AG04450 (cell line): Measurements from ENCODE around the gene SPATA2. TPM values are rescaled to one million over a fixed set of nuclear protein-coding genes. Genes with fewer than 3 reads are reported as not detected.

ENCODE experiments used
- CTCF ChIA-PET: fragments of 300-600, 350-600 bp; formaldehyde crosslinking; extraction: SDS; loops from one replicate; lab custom pipeline; 2022; ENCODE audit warnings: antibody characterized with exemption, inconsistent platforms; lab: Charles Lee
- POLR2A ChIA-PET: fragments of 350-600 bp; formaldehyde crosslinking; extraction: SDS; loops from one replicate; lab custom pipeline; 2021; ENCODE audit warnings: antibody characterized with exemption, inconsistent platforms; lab: Yijun Ruan, JAX
- DNase-seq: peaks from one replicate; pipeline ENCODE4 v3.0.0-alpha.2; 2011; ENCODE audit warnings: low read depth, low spot score
- H3K27ac ChIP-seq: one replicate; pipeline ENCODE4 v1.5.1; 2012; ENCODE audit warnings: low read depth, low read length, control low read depth
- H3K27me3 ChIP-seq: one replicate; pipeline ENCODE4 v1.6.0; 2012; ENCODE audit warnings: low read length; ENCODE audit not compliant: control insufficient read depth, insufficient read depth
- H3K4me3 ChIP-seq: 2 replicates; pipeline ENCODE4 v1.5.1; 2011; ENCODE audit warnings: mild to moderate bottlenecking, low read depth, low read length, control low read depth
- H3K9me3 ChIP-seq: 2 replicates; pipeline ENCODE4 v1.5.1; 2012; ENCODE audit warnings: low read length; ENCODE audit not compliant: control insufficient read depth, insufficient read depth
- polyA plus RNA-seq: library from polyadenylated mRNA; depleted of rRNA; stranded (reverse); fragments of >200 nt; gene quantifications from 2 replicates; pipeline ENCODE4 v1.2.3, GENCODE V29; 2011
- TF ChIP-seq, protein P1 (sequence below): IDR thresholded peaks from 2 replicates; pipeline ENCODE4 v1.5.1; 2011; ENCODE audit warnings: low read depth, low read length, control low read depth, inconsistent platforms

SPATA2 gene
- polyA plus RNA-seq, 1 experiment: 4.7 TPM

DNA sequence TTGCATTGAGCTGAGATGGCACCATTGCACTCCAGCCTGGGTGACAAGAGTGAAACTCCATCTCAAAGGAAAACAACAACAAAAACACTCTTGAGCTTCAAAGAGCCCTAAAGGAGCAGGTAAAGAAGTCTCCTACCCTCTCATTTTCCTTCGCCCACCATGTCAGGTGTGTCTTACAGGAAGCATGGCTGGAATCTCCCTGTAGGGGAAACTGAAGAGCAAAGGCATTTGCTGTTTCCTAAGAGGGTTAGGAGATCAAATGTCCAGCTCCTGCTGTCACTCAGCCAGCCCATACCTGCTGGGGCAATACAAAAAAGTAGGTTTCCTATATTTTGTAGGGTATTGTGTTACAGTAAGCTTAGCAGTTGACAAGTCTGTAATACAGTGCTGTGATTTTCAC lies 43.3 kb downstream of the SPATA2 start:
- Histone ChIP-seq H3K9me3 (no peaks in the 10 kb centered on the region), H3K27me3 (no peaks in the 10 kb centered on the region), H3K4me3 (no peak overlapping the region), H3K27ac (no peak overlapping the region)
- DNase-seq: no peak
- CTCF ChIA-PET: interaction anchor here (0.9 kb wide), 1 partner anchor 107 kb away, joined by 5 read pairs; no protein-coding TSS in a partner anchor
- POLR2A ChIA-PET: interaction anchor here (0.7 kb wide), 2 partner anchors 25 to 1024 kb away, joined by 3 to 5 read pairs; no protein-coding TSS in a partner anchor
- TF ChIP-seq, protein P1, sequence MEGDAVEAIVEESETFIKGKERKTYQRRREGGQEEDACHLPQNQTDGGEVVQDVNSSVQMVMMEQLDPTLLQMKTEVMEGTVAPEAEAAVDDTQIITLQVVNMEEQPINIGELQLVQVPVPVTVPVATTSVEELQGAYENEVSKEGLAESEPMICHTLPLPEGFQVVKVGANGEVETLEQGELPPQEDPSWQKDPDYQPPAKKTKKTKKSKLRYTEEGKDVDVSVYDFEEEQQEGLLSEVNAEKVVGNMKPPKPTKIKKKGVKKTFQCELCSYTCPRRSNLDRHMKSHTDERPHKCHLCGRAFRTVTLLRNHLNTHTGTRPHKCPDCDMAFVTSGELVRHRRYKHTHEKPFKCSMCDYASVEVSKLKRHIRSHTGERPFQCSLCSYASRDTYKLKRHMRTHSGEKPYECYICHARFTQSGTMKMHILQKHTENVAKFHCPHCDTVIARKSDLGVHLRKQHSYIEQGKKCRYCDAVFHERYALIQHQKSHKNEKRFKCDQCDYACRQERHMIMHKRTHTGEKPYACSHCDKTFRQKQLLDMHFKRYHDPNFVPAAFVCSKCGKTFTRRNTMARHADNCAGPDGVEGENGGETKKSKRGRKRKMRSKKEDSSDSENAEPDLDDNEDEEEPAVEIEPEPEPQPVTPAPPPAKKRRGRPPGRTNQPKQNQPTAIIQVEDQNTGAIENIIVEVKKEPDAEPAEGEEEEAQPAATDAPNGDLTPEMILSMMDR: no peak

DNA sequence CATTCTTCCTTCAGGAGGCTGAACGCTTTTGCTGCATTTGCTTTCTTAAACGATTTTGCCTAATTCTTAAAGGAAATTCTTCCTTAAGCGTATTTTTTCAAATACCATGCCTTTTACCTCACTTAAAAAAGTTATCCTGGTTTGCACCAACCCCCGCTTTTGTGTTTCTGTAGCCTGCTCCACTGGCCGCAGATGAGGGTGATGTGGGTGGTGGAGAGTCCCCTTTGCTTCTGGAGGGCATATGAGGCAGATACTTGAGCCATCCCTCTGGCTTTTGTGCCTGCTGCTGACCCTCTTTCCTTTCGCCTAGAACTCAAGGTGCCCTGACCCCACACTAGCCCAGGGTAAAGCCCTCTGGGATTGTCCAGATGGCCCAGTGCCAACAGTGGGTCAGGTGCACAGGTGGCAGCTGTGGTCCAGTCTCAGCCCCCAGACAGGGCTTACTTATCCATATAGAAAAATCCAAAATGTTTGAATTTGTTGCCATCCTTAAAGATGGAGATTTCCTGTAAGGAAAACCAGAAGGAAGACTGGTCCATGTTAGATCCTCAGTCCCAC lies 43.9 kb downstream of the SPATA2 start:
- CTCF ChIA-PET: interaction anchor here (0.9 kb wide), 1 partner anchor 107 kb away, joined by 5 read pairs; no protein-coding TSS in a partner anchor
- TF ChIP-seq, protein P1: no peak
- H3K9me3 ChIP-seq: no peaks in the 10 kb centered on the region

DNA sequence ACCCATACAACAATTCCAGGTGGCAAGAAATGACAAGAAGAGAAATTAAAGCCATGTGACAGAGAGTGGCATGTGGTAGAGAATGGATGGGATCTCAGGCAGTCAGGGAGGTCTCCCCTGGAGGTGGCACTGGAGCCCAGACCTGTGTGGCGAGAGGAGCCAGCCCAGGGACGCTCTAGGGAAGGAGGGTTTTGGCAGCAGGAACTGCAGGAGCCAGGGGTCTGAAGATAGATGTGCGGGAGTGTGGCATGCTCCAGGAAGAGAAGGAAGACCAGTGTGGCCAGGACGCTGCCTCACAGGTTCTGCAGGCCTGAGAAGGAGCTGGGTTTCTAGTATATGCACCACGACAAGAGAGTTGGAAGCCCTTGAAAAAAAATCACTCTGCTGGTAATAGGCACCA lies 45.1 kb downstream of the SPATA2 start:
- no peak for DNase-seq
- CTCF ChIA-PET: no interaction called here
- H3K27me3 ChIP-seq: no peaks in the 10 kb centered on the region
- no peak overlapping the region for H3K27ac ChIP-seq
- TF ChIP-seq, protein P1: no peak
- POLR2A ChIA-PET: no interaction called here
- H3K9me3 ChIP-seq: no peaks in the 10 kb centered on the region
- no peak overlapping the region for H3K4me3 ChIP-seq

More for the DNA sequence above, 43.9 kb downstream of the SPATA2 start:
- DNase-seq: no peak
- no peaks in the 10 kb centered on the region for H3K27me3 ChIP-seq
- POLR2A ChIA-PET: interaction anchor here (0.7 kb wide), 1 partner anchor 1024 kb away, joined by 5 read pairs; no protein-coding TSS in a partner anchor
- no peak overlapping the region for H3K4me3 ChIP-seq
- H3K27ac ChIP-seq: no peak overlapping the region

DNA sequence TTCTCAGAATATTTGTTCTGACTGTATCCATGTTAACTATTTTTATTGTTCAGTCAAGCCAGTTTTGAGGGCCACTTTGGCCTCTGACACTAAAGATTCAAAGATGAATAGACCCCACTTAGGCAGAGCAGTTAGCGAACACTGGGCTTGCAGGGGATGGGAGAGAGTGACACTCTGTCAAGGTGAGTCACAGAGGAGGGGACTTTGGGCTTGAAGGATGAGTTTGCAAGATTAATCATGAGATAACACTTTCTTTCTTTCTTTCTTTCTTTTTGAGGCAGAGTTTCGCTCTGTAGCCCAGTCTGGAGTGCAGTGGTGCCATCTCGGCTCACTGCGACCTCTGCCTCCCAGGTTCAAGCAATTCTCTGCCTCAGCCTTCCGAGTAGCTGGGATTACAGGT lies 46.4 kb downstream of the SPATA2 start:
- no peak overlapping the region for H3K4me3 ChIP-seq
- POLR2A ChIA-PET: no interaction called here
- DNase-seq: no peak
- no peaks in the 10 kb centered on the region for H3K27me3 ChIP-seq
- CTCF ChIA-PET: no interaction called here
- no peak overlapping the region for H3K27ac ChIP-seq
- TF ChIP-seq, protein P1: no peak
- no peaks in the 10 kb centered on the region for H3K9me3 ChIP-seq

DNA sequence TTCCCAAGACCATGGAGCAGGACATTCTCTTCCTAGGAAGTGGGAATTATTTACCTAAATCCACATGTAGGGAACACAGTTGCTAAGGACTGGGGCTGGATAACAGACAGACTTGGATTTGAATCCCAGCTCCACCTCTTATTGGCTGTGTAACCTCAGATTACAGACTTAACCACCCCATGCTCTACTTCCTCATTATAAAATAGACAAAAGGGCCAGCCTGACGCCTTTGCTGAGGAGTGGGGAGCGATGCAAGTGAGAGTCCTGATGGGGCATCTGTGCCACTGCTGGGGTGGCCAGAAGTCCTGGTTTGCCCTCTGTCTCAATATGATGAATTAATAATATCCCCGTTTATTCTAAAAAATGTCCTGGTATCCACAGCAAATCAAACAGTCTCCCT lies 46.8 kb downstream of the SPATA2 start:
- CTCF ChIA-PET: no interaction called here
- TF ChIP-seq, protein P1: no peak

More for the DNA sequence above, 46.8 kb downstream of the SPATA2 start:
- POLR2A ChIA-PET: no interaction called here
- H3K4me3 ChIP-seq: no peak overlapping the region
- no peaks in the 10 kb centered on the region for H3K9me3 ChIP-seq
- H3K27me3 ChIP-seq: no peaks in the 10 kb centered on the region
- DNase-seq: no peak
- H3K27ac ChIP-seq: no peak overlapping the region
